Measurements from ENCODE around the gene SGMS1. TPM values are rescaled to one million over a fixed set of nuclear protein-coding genes. Genes with fewer than 3 reads are reported as not detected.

SGMS1 gene
- total and polyA plus RNA-seq, 2 donors (not counting 1 experiment from before 2014, with no cell fraction given) = 10.0 to 43.5 TPM

DNA sequence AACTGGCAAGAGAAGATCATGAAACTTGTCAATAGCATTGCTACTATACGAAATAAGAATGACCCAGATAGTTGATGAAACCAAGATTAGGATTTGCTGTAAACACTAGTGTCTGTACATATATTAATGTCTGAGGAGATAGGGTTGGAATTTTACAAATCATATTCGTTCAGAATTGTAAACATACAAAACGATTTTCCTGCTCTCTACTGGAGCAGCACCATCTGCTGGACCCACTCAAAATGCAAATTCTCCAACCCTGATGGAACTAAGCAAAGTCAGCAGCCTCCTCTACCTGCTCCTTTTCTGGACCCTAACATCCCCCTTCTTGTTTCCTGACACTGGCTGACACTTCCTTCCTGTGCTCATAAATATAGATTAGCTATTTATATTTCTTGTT is 29.4 kb upstream of the SGMS1 start:
- ChIA-PET POLR2A (no interaction called here), CTCF (interaction anchor here (1.0 to 1.9 kb wide), 6 partner anchors 33 to 286 kb away, joined by 3 to 7 read pairs (median 5); no protein-coding TSS in a partner anchor)
- H3K27me3 ChIP-seq (replicated peaks in 1 of 4; ENCODE audit: control extremely low read depth in 1 of 4, control insufficient read depth in 3 of 4, insufficient read depth in 4 of 4, low read length in 3 of 4) = no peaks in the 10 kb centered on the region
- H3K36me3 ChIP-seq (replicated peaks in 1 of 2; ENCODE audit: control extremely low read depth in 1 of 2, control insufficient read depth in 1 of 2, extremely low read depth in 1 of 2, insufficient read depth in 2 of 2, low read length in 1 of 2) = no peaks in the 10 kb centered on the region
- no peak for TF ChIP-seq EZH2 (IDR thresholded peaks at IDR 0.05; ENCODE audit: borderline replicate concordance, insufficient read depth, low read depth, low read length, poor library complexity, severe bottlenecking)
- TF ChIP-seq, protein P1, sequence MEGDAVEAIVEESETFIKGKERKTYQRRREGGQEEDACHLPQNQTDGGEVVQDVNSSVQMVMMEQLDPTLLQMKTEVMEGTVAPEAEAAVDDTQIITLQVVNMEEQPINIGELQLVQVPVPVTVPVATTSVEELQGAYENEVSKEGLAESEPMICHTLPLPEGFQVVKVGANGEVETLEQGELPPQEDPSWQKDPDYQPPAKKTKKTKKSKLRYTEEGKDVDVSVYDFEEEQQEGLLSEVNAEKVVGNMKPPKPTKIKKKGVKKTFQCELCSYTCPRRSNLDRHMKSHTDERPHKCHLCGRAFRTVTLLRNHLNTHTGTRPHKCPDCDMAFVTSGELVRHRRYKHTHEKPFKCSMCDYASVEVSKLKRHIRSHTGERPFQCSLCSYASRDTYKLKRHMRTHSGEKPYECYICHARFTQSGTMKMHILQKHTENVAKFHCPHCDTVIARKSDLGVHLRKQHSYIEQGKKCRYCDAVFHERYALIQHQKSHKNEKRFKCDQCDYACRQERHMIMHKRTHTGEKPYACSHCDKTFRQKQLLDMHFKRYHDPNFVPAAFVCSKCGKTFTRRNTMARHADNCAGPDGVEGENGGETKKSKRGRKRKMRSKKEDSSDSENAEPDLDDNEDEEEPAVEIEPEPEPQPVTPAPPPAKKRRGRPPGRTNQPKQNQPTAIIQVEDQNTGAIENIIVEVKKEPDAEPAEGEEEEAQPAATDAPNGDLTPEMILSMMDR (IDR thresholded peaks at IDR 0.05) = peak; percentile 37
- no peak overlapping the region for H3K27ac Mint-ChIP-seq
- no peak overlapping the region for H3K4me3 ChIP-seq (ENCODE audit: control extremely low read depth in 1 of 5, extremely low read depth in 1 of 5, insufficient read depth in 1 of 5, low read depth in 2 of 5, low read length in 4 of 5)
- peaks cover 39% of the 10 kb centered on the region for H3K4me1 Mint-ChIP-seq
- no peaks in the 10 kb centered on the region for H4K20me1 ChIP-seq (ENCODE audit: control insufficient read depth, insufficient read depth, low read length, poor library complexity, severe bottlenecking)
- peak overlapping the region; percentile 8 for H3K4me3 Mint-ChIP-seq
- H3K9ac ChIP-seq (ENCODE audit: low read length) = peak overlapping the region; percentile 27
- H3K79me2 ChIP-seq (ENCODE audit: control insufficient read depth, insufficient read depth, low read length) = no peaks in the 10 kb centered on the region
- H3K9me3 Mint-ChIP-seq (ENCODE audit: insufficient read depth) = no peaks in the 10 kb centered on the region
- H3K4me2 ChIP-seq (replicated peaks; ENCODE audit: low read depth, low read length, poor library complexity, severe bottlenecking) = peak overlapping the region; percentile 63
- DNase-seq (peak; percentile 43), ATAC-seq (ENCODE audit: low read depth) (peak; percentile 58)
- H3K27ac ChIP-seq (ENCODE audit: low read length in 2 of 2) = peak overlapping the region; percentile 15 to 60
- H2AFZ ChIP-seq (ENCODE audit: insufficient read depth, low read depth, low read length, poor library complexity, severe bottlenecking) = peak overlapping the region; percentile 56
- WGBS (ENCODE audit: insufficient coverage) = 0% methylated on average over 1 of the region's 3 CpGs
- H3K9me3 ChIP-seq (ENCODE audit: control extremely low read depth in 1 of 3, control insufficient read depth in 2 of 3, insufficient read depth in 1 of 3, low read length in 2 of 3) = no peaks in the 10 kb centered on the region
- intact Hi-C loops (cut with micrococcal nuclease) = loop anchor here (2.0 kb wide), 1 partner anchor 28 kb away; no protein-coding TSS in a partner anchor
- H3K27me3 Mint-ChIP-seq = no peaks in the 10 kb centered on the region
- peaks cover 29 to 40% of the 10 kb centered on the region in 2 donors for H3K4me1 ChIP-seq (ENCODE audit: control insufficient read depth in 2 of 2, insufficient read depth in 2 of 2, low read length in 2 of 2)

DNA sequence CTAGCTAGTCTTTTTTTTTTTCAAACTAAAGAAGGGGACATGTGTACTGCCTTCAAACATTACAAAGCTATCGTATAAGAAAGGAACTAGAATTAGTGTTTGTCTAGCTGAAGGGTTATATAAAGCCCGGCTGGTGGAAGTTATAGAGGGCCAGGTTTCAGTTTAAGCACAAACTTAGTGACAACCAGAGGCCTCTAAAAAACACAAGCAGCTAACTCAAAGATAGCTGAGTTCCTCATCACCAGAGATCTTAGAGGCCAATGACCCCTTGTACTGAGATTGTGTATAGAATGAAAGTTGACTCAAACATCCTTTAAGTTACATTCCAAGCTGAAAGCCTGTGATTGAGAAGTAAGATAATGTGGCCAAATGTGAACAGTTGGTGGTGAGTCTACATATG is 28.1 kb upstream of the SGMS1 start:
- peaks cover 39 to 50% of the 10 kb centered on the region in 2 donors for H3K4me1 ChIP-seq (ENCODE audit: control insufficient read depth in 2 of 2, insufficient read depth in 2 of 2, low read length in 2 of 2)
- no peak for DNase-seq
- H3K27me3 Mint-ChIP-seq = no peaks in the 10 kb centered on the region
- H3K4me3 Mint-ChIP-seq = no peak overlapping the region
- no peaks in the 10 kb centered on the region for H3K9me3 Mint-ChIP-seq (ENCODE audit: insufficient read depth)
- no peak overlapping the region for H3K4me3 ChIP-seq (ENCODE audit: control extremely low read depth in 1 of 5, extremely low read depth in 1 of 5, insufficient read depth in 1 of 5, low read depth in 2 of 5, low read length in 4 of 5)
- no peak for ATAC-seq (ENCODE audit: low read depth)
- WGBS (ENCODE audit: insufficient coverage) = no CpG with 5 or more reads among the region's 2 CpGs
- intact Hi-C loops (cut with micrococcal nuclease) = loop anchor here (2.0 kb wide), 1 partner anchor 27 kb away; no protein-coding TSS in a partner anchor
- POLR2A ChIA-PET = interaction anchor here (0.7 kb wide), 1 partner anchor 29 kb away, joined by 4 read pairs; no protein-coding TSS in a partner anchor
- H3K27me3 ChIP-seq (replicated peaks in 1 of 4; ENCODE audit: control extremely low read depth in 1 of 4, control insufficient read depth in 3 of 4, insufficient read depth in 4 of 4, low read length in 3 of 4) = no peaks in the 10 kb centered on the region
- no peaks in the 10 kb centered on the region for H4K20me1 ChIP-seq (ENCODE audit: control insufficient read depth, insufficient read depth, low read length, poor library complexity, severe bottlenecking)
- H3K4me1 Mint-ChIP-seq = peaks cover 46% of the 10 kb centered on the region
- H3K4me2 ChIP-seq (replicated peaks; ENCODE audit: low read depth, low read length, poor library complexity, severe bottlenecking) = peak overlapping the region; percentile 15
- no peak overlapping the region for H3K9ac ChIP-seq (ENCODE audit: low read length)
- no peaks in the 10 kb centered on the region for H3K9me3 ChIP-seq (ENCODE audit: control extremely low read depth in 1 of 3, control insufficient read depth in 2 of 3, insufficient read depth in 1 of 3, low read length in 2 of 3)
- H3K79me2 ChIP-seq (ENCODE audit: control insufficient read depth, insufficient read depth, low read length) = peaks cover 3% of the 10 kb centered on the region
- TF ChIP-seq EZH2 (IDR thresholded peaks at IDR 0.05; ENCODE audit: borderline replicate concordance, insufficient read depth, low read depth, low read length, poor library complexity, severe bottlenecking) = no peak
- TF ChIP-seq, protein P1 (IDR thresholded peaks at IDR 0.05) = no peak
- H3K27ac ChIP-seq (ENCODE audit: low read length in 2 of 2) = peak overlapping the region; percentile 42 to 67
- H3K27ac Mint-ChIP-seq = no peak overlapping the region
- no peaks in the 10 kb centered on the region for H3K36me3 ChIP-seq (replicated peaks in 1 of 2; ENCODE audit: control extremely low read depth in 1 of 2, control insufficient read depth in 1 of 2, extremely low read depth in 1 of 2, insufficient read depth in 2 of 2, low read length in 1 of 2)
- H2AFZ ChIP-seq (ENCODE audit: insufficient read depth, low read depth, low read length, poor library complexity, severe bottlenecking) = no peak overlapping the region
- CTCF ChIA-PET = interaction anchor here (0.8 to 1.9 kb wide), 4 partner anchors 9 to 283 kb away, joined by 3 to 7 read pairs (median 3); no protein-coding TSS in a partner anchor
